Right lobe of liver (tissue), 4 donors: ENCODE data around the gene UBE4A.

Source experiments
- CTCF ChIP-seq, 4 donors: fragments of 200-600 bp in 3 of 4; fragments of 450-650 bp in 1 of 4; IDR thresholded peaks; one replicate each; pipeline versions ENCODE4 v1.5.1 to v1.8.0; 2016 to 2022; ENCODE audit warnings: antibody characterized with exemption in 4 of 4, mild to moderate bottlenecking in 2 of 4
- POLR2A ChIP-seq: fragments of 450-650 bp; IDR thresholded peaks from one replicate; pipeline ENCODE4 v1.6.1; 2017; ENCODE audit warnings: antibody characterized with exemption, mild to moderate bottlenecking
- donor health status: DM: no; HTN: no; CAD: no.
- donor health status: DM: no; HTN: no; CAD: no.
- donor health status: DM: no; HTN: yes; CAD: no.

GRCh38 chr11:118397448-118397847 is 38.0 kb downstream of the UBE4A start:
- TF ChIP-seq CTCF (IDR thresholded peaks at IDR 0.05): no peak
- no peak for TF ChIP-seq POLR2A
